ENCODE measurements around the gene HAUS5. TPM values are rescaled to one million over a fixed set of nuclear protein-coding genes. Genes with fewer than 3 reads are reported as not detected.

The HAUS5 gene
- total RNA-seq, 1 experiment from 2014 or later: 32.9 TPM

- Histone ChIP-seq H2BK120ac (ENCODE audit: low read depth, low read length, poor library complexity, severe bottlenecking) (no peak overlapping the region), H4K91ac (ENCODE audit: insufficient read length, low read depth, low read length) (no peak overlapping the region), H2AFZ (ENCODE audit: low read length) (no peak overlapping the region), H3K79me2 (ENCODE audit: insufficient read depth, low read length) (no peaks in the 10 kb centered on the region), H3K27ac (ENCODE audit: insufficient read length, low read depth, low read length) (no peak overlapping the region), H4K8ac (replicated peaks; ENCODE audit: insufficient read length, low read depth, low read length) (no peak overlapping the region), H3K23ac (ENCODE audit: insufficient read length, low read depth, low read length) (no peak overlapping the region), H3K79me1 (ENCODE audit: insufficient read depth, low read depth, low read length, poor library complexity, severe bottlenecking) (no peaks in the 10 kb centered on the region), H3K4ac (ENCODE audit: low read depth, low read length) (no peak overlapping the region), H3K14ac (ENCODE audit: insufficient read depth, low read length) (no peak overlapping the region), H4K20me1 (ENCODE audit: control insufficient read depth, insufficient read depth, insufficient read length) (no peaks in the 10 kb centered on the region), H2BK12ac (ENCODE audit: insufficient read length, low read depth, low read length) (no peak overlapping the region), H3K9ac (ENCODE audit: extremely low read depth, insufficient read length, low read length) (no peak overlapping the region), H2BK5ac (ENCODE audit: insufficient read length, low read length) (no peak overlapping the region), H3T11ph (ENCODE audit: low read length) (no peak overlapping the region), H3K9me3 (ENCODE audit: control insufficient read depth, low read depth, low read length) (no peaks in the 10 kb centered on the region), H2BK15ac (ENCODE audit: low read depth, low read length) (no peak overlapping the region), H2BK20ac (ENCODE audit: low read depth, low read length, poor library complexity, severe bottlenecking) (no peak overlapping the region), H3K4me2 (ENCODE audit: insufficient read depth, insufficient read length, low read length) (no peak overlapping the region), H3K23me2 (ENCODE audit: insufficient read length, low read depth, low read length, poor library complexity, severe bottlenecking) (no peaks in the 10 kb centered on the region), H2AK5ac (ENCODE audit: insufficient read length, low read length) (no peak overlapping the region), H4K5ac (ENCODE audit: insufficient read length, low read depth, low read length) (no peak overlapping the region), H3K27me3 (ENCODE audit: insufficient read depth, low read length) (no peaks in the 10 kb centered on the region), H3K18ac (ENCODE audit: insufficient read length, low read depth, low read length) (no peak overlapping the region), H3K4me1 (ENCODE audit: insufficient read depth, low read length) (no peaks in the 10 kb centered on the region), H3K56ac (ENCODE audit: insufficient read length, low read depth, low read length) (no peak overlapping the region)
- H3K36me3 Mint-ChIP-seq (ENCODE audit: insufficient read depth in 1 of 3, low read depth in 3 of 3): peaks cover 63 to 91% (median 87%) of the 10 kb centered on the region in 3 experiments
- H3K27me3 Mint-ChIP-seq (ENCODE audit: low read depth): no peaks in the 10 kb centered on the region
- peak; percentile 37; the same call in 2 of the 3 replicates for TF ChIP-seq CTCF (conservative IDR thresholded peaks at IDR 0.05)
- H3K4me1 Mint-ChIP-seq: no peaks in the 10 kb centered on the region
- DNase-seq: no peak
- H3K9me3 Mint-ChIP-seq: no peaks in the 10 kb centered on the region
- no peak overlapping the region for H3K27ac Mint-ChIP-seq
- WGBS (ENCODE audit: extremely low coverage, insufficient read length, low lambda C conversion rate): no CpG with 5 or more reads among the region's 15 CpGs
- no peak overlapping the region for H3K4me3 Mint-ChIP-seq
Measured at GRCh38 chr19:35657904-35658700, 45.6 kb downstream of the HAUS5 start.

Data from H9 (cell line).